NCI-H2107 treated with DMSO at 0.1 percent for 48 hours (cell line): ENCODE results near the gene GUCD1.
"Not testable (repeated sequence)": the region's sequence is repeated elsewhere in the genome, so short reads cannot be mapped to it uniquely, and the experiment has no call there.

ENCODE experiments used
- DNase-seq: peaks from one replicate; lab custom pipeline; 2025; ENCODE audit not compliant: unreplicated experiment; lab: John Stamatoyannopoulos, UW

The GUCD1 gene

GRCh38 chr22:24566899-24567511 is 12.1 kb upstream of the GUCD1 start:
- no peak for DNase-seq

- no peak for DNase-seq
These were observed 10.1 kb upstream of the GUCD1 start for GRCh38 chr22:24565077-24565476.

GRCh38 chr22:24564376-24565058 is 9.6 kb upstream of the GUCD1 start:
- no peak for DNase-seq

GRCh38 chr22:24563246-24563645 is 8.3 kb upstream of the GUCD1 start:
- DNase-seq: no peak

- no peak for DNase-seq
These were observed 4.5 kb upstream of the GUCD1 start for GRCh38 chr22:24559471-24559870.

- DNase-seq: peak; percentile 84
These were observed 464 bp upstream of the GUCD1 start, which contains the start of gene SNRPD3 for GRCh38 chr22:24555165-24556039. Gene SNRPD3 (plus strand): TSS chr22:24555999. CDS start chr22:24557675, 1,676 bp downstream.

- DNase-seq: no peak
These were observed 1.2 kb downstream of the GUCD1 start for GRCh38 chr22:24553597-24554312.

GRCh38 chr22:24552503-24553286 is 2.2 kb downstream of the GUCD1 start:
- not testable (repeated sequence) for DNase-seq

- no peak for DNase-seq
These were observed 4.0 kb downstream of the GUCD1 start for GRCh38 chr22:24550902-24551435.

GRCh38 chr22:24550028-24550901 is 4.7 kb downstream of the GUCD1 start:
- DNase-seq: no peak

GRCh38 chr22:24548812-24549211 is 6.1 kb downstream of the GUCD1 start:
- no peak for DNase-seq

GRCh38 chr22:24543679-24544243 is 11.2 kb downstream of the GUCD1 start:
- DNase-seq: no peak

GRCh38 chr22:24543185-24543601 is 11.7 kb downstream of the GUCD1 start:
- DNase-seq: no peak

- no peak for DNase-seq
These were observed 12.3 kb downstream of the GUCD1 start for GRCh38 chr22:24542641-24543040.

GRCh38 chr22:24541681-24542515 is 13.0 kb downstream of the GUCD1 start:
- DNase-seq: no peak

- no peak for DNase-seq
These were observed 14.5 kb downstream of the GUCD1 start for GRCh38 chr22:24540470-24540869.

- DNase-seq: no peak
These were observed 18.8 kb downstream of the GUCD1 start for GRCh38 chr22:24536089-24536488.

- DNase-seq: no peak
These were observed 19.6 kb downstream of the GUCD1 start for GRCh38 chr22:24535348-24535747.
